HepG2 (cell line): Measurements from ENCODE around the gene HADHA. TPM values are rescaled to one million over a fixed set of nuclear protein-coding genes. Genes with fewer than 3 reads are reported as not detected.
A peak's percentile ranks its signal among the peaks of the same experiment; 100 is the strongest.
"Not testable (repeated sequence)": the region's sequence is repeated elsewhere in the genome, so short reads cannot be mapped to it uniquely, and the experiment has no call there.

ENCODE experiments used
- ATAC-seq: fragments of 200-7000 bp; cut with Tn5 transposase; 3 replicates; pipeline ENCODE4 v1.9.1; 2020; ENCODE audit warnings: mild to moderate bottlenecking, moderate library complexity
- BruUV-seq: library from RNA; stranded (reverse); fragments of 400-500 nt; replicated peaks from 2 replicates; lab custom pipeline; 2021; lab: Mats Ljungman, UMichigan
- CTCF ChIA-PET: fragments of 300-600 bp; formaldehyde crosslinking; extraction: SDS; loops from one replicate; lab custom pipeline; 2021; ENCODE audit warnings: low total read pairs, inconsistent platforms, low intra/inter-chr PET ratio; lab: Yijun Ruan, JAX
- POLR2A ChIA-PET: fragments of 350-600 bp; sonication (Branson Sonifier 250); formaldehyde crosslinking; loops from one replicate; lab custom pipeline; 2020; ENCODE audit warnings: antibody characterized with exemption, inconsistent platforms; lab: Yijun Ruan, JAX
- DNase-seq: peaks from one replicate; pipeline ENCODE4 v3.0.0-alpha.2; 2015; ENCODE audit warnings: low spot score
- FAIRE-seq: peaks from 3 replicates; lab custom pipeline; 2011; peaks lifted over from hg19 to GRCh38; lab: Jason Lieb, UNC
- H2AFZ ChIP-seq: one replicate; pipeline ENCODE4 v1.6.1; 2011; ENCODE audit warnings: low read length, inconsistent platforms
- H3K27ac ChIP-seq: fragments of 300-600 bp; 3 replicates; pipeline ENCODE4 v1.8.0; 2011; ENCODE audit warnings: mixed run types, mild to moderate bottlenecking, mixed read lengths, low read length, inconsistent platforms; ENCODE audit not compliant: insufficient read depth; ENCODE audit errors: extremely low read length
- H3K27me3 ChIP-seq, 2 experiments: fragments of 200-600 bp in 1 of 2; 2 replicates in 1 of 2; 3 replicates in 1 of 2; pipeline versions ENCODE4 v1.6.0 to v1.8.0; 2011; ENCODE audit warnings: low read length in 2 of 2, mild to moderate bottlenecking in 2 of 2, moderate library complexity in 2 of 2, inconsistent platforms in 1 of 2; ENCODE audit not compliant: insufficient read depth in 2 of 2, control insufficient read depth in 1 of 2
- H3K36me3 ChIP-seq, 2 experiments: fragments of 200-600 bp in 1 of 2; replicated peaks in 1 of 2; 2 replicates in 1 of 2; 3 replicates in 1 of 2; pipeline versions ENCODE4 v1.5.1 to v1.8.0; 2011; ENCODE audit warnings: low read length in 2 of 2, inconsistent platforms in 1 of 2; ENCODE audit not compliant: insufficient read depth in 2 of 2, control insufficient read depth in 1 of 2
- H3K4me1 ChIP-seq: 2 replicates; pipeline ENCODE4 v1.5.1; 2012; ENCODE audit warnings: low read length, inconsistent platforms; ENCODE audit not compliant: insufficient read depth
- H3K4me2 ChIP-seq: 2 replicates; pipeline ENCODE4 v1.6.0; 2011; ENCODE audit warnings: low read depth, low read length, inconsistent platforms
- H3K4me3 ChIP-seq, 3 experiments: fragments of 200-600 bp in 1 of 3; sonication (generic), shearing (Covaris generic) in 1 of 3; replicated peaks in 1 of 3; 2 replicates each; pipeline ENCODE4 v1.5.1; 2011 to 2016; ENCODE audit warnings: low read length in 3 of 3, inconsistent platforms in 2 of 3, low read depth in 2 of 3, mild to moderate bottlenecking in 2 of 3, control low read depth in 1 of 3, mixed read lengths in 1 of 3; ENCODE audit not compliant: insufficient read depth in 1 of 3
- H3K79me2 ChIP-seq: one replicate; pipeline ENCODE4 v1.6.1; 2011; ENCODE audit warnings: low read length, inconsistent platforms; ENCODE audit not compliant: insufficient read depth
- H3K9ac ChIP-seq: 2 replicates; pipeline ENCODE4 v1.6.0; 2011; ENCODE audit warnings: mild to moderate bottlenecking, low read depth, low read length, inconsistent platforms; ENCODE audit not compliant: insufficient read depth
- H3K9me3 ChIP-seq: 2 replicates; pipeline ENCODE4 v1.5.1; 2012; ENCODE audit warnings: mild to moderate bottlenecking, low read length
- H4K20me1 ChIP-seq: 2 replicates; pipeline ENCODE4 v1.6.0; 2011; ENCODE audit warnings: inconsistent platforms, mild to moderate bottlenecking, low read length, moderate library complexity; ENCODE audit not compliant: insufficient read depth
- ZBTB8A ChIP-seq: sonication (generic); formaldehyde crosslinking; IDR thresholded peaks from 2 replicates; pipeline ENCODE4 v1.4.0; 2020; ENCODE audit warnings: mild to moderate bottlenecking, low read depth, missing genetic modification reagents, borderline replicate concordance
- ZNF121 ChIP-seq: sonication (generic); formaldehyde crosslinking; IDR thresholded peaks from 2 replicates; pipeline ENCODE4 v1.5.0; 2020; ENCODE audit warnings: mild to moderate bottlenecking, missing genetic modification reagents
- ZNF225 ChIP-seq: sonication (generic); formaldehyde crosslinking; IDR thresholded peaks from 2 replicates; pipeline ENCODE4 v1.4.0; 2020; ENCODE audit warnings: mild to moderate bottlenecking, missing genetic modification reagents
- ZNF263 ChIP-seq: sonication (generic); formaldehyde crosslinking; IDR thresholded peaks from 2 replicates; pipeline ENCODE4 v1.4.0; 2020; ENCODE audit warnings: missing genetic modification reagents
- ZNF570 ChIP-seq: sonication (generic); formaldehyde crosslinking; IDR thresholded peaks from 2 replicates; pipeline ENCODE4 v1.4.0; 2020; ENCODE audit warnings: mild to moderate bottlenecking, missing genetic modification reagents, borderline replicate concordance
- ZNF572 ChIP-seq: sonication (generic); formaldehyde crosslinking; IDR thresholded peaks from 2 replicates; pipeline ENCODE4 v1.5.1; 2020; ENCODE audit warnings: mild to moderate bottlenecking, missing genetic modification reagents
- WGBS: methylation state at CpG from one replicate; pipeline ENCODE4 v1.1.6; 2017; ENCODE audit warnings: low lambda C conversion rate; 5-methylcytosine and 5-hydroxymethylcytosine counted together
- in situ Hi-C: cut with HindIII; loops from 2 replicates; pipeline ENCODE4 v1.10.0; 2017; ENCODE audit warnings: low pct_unique_long_range_greater_than_20kb; ENCODE audit not compliant: extremely low pct_ligation_motif_present
- intact Hi-C: fragments of 100-400 bp; cut with micrococcal nuclease; formaldehyde crosslinking; loops from one replicate; pipeline ENCODE4 v1.10.0; 2022; ENCODE audit not compliant: unreplicated experiment
- polyA plus RNA-seq, 8 experiments: library from polyadenylated mRNA; depleted of rRNA in 3 of 8; stranded (reverse) in 7 of 8; unstranded in 1 of 8; fragments of >200 nt; fragmentation: Illumina TruSeq in 4 of 8; extraction: Trizol in 4 of 8; gene quantifications; 2 replicates each; pipeline versions ENCODE4 v1.2.1 to v1.2.3, GENCODE V29; 2011 to 2016; ENCODE audit warnings: low read depth in 4 of 8, missing spikeins in 1 of 8, mixed read lengths in 1 of 8; ENCODE audit not compliant: insufficient read depth in 1 of 8
- total RNA-seq, 5 experiments: library from RNA; depleted of rRNA; stranded (reverse); fragments of >200 nt; fragmentation: Illumina TruSeq; extraction: Trizol; gene quantifications; 2 replicates each; pipeline ENCODE4 v1.2.3, GENCODE V29; 2016; ENCODE audit warnings: low read depth in 1 of 5
- TF ChIP-seq, protein P1 (sequence below): sonication (generic); formaldehyde crosslinking; IDR thresholded peaks from 2 replicates; pipeline ENCODE4 v1.5.0; 2020; ENCODE audit warnings: mild to moderate bottlenecking, missing genetic modification reagents

HADHA gene
- total and polyA plus RNA-seq, 2 of the 13 experiments (the other 11 are each of a cell fraction or from before 2014, with no cell fraction given): 102 to 270 TPM

DNA sequence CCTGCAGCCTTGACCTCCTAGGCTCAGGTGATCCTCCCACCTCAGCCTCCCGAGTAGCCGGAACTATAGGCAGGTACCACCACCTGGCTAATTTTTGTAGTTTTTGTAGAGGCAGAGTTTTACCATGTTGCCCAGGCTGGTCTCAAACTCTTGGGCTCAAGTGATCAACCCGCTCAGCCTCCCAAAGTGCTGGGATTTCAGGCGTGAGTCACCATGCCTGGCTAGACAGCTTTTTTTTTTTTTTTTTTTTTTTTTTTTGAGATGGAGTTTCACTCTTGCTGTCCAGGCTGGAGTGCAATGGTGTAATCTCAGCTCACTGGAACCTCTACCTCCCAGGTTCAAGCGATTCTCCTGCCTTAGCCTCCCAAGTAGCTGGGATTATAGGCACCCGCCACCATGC lies 77.9 kb downstream of the HADHA start:
- in situ Hi-C loops, H2AFZ ChIP-seq, ATAC-seq, H4K20me1 ChIP-seq, intact Hi-C loops, CTCF ChIA-PET, POLR2A ChIA-PET, H3K4me2 ChIP-seq, H3K27ac ChIP-seq, H3K4me3 ChIP-seq, H3K9me3 ChIP-seq, DNase-seq, FAIRE-seq, H3K9ac ChIP-seq, BruUV-seq, H3K79me2 ChIP-seq, H3K36me3 ChIP-seq: not testable (repeated sequence)
- 54% methylated on average over 6 of the region's 6 CpGs for WGBS
- Histone ChIP-seq H3K4me1 (peaks cover 20% of the 10 kb centered on the region), H3K27me3 (peaks cover 0 to 19% of the 10 kb centered on the region in 2 experiments; a peak in 3 of 5 replicates)
- TF ChIP-seq, protein P1, sequence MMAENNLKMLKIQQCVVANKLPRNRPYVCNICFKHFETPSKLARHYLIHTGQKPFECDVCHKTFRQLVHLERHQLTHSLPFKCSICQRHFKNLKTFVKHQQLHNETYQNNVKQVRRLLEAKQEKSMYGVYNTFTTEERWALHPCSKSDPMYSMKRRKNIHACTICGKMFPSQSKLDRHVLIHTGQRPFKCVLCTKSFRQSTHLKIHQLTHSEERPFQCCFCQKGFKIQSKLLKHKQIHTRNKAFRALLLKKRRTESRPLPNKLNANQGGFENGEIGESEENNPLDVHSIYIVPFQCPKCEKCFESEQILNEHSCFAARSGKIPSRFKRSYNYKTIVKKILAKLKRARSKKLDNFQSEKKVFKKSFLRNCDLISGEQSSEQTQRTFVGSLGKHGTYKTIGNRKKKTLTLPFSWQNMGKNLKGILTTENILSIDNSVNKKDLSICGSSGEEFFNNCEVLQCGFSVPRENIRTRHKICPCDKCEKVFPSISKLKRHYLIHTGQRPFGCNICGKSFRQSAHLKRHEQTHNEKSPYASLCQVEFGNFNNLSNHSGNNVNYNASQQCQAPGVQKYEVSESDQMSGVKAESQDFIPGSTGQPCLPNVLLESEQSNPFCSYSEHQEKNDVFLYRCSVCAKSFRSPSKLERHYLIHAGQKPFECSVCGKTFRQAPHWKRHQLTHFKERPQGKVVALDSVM: 0 out of 2 replicates have a peak, but pooled peaks have one; percentile 24

GRCh38 chr2:26165403-26165802 lies 79.0 kb downstream of the HADHA start:
- Histone ChIP-seq H3K4me3 (no peak overlapping the region), H3K9ac (no peak overlapping the region), H3K27ac (no peak overlapping the region), H3K4me1 (peaks cover 12% of the 10 kb centered on the region), H3K4me2 (no peak overlapping the region), H3K36me3 (no peaks in the 10 kb centered on the region), H3K27me3 (peaks cover 0 to 16% of the 10 kb centered on the region in 2 experiments; a peak in 3 of 5 replicates), H3K79me2 (no peaks in the 10 kb centered on the region), H4K20me1 (no peaks in the 10 kb centered on the region), H3K9me3 (no peaks in the 10 kb centered on the region), H2AFZ (no peak overlapping the region)
- ChIA-PET CTCF (no interaction called here), POLR2A (interaction anchor here (0.7 kb wide), 1 partner anchor 53 kb away, joined by 4 read pairs; no protein-coding TSS in a partner anchor)
- intact Hi-C loops (no loop called here), in situ Hi-C loops (no loop called here)
- no peak for ATAC-seq
- WGBS: 37% methylated on average over 4 of the region's 4 CpGs
- DNase-seq: no peak
- no peak for FAIRE-seq
- no peak for TF ChIP-seq ZNF570
- TF ChIP-seq ZNF572: no peak
- peak; percentile 68 for TF ChIP-seq ZNF121 (CRISPR knock-in tag)
- TF ChIP-seq, protein P1: peak; percentile 60
- no peak for TF ChIP-seq ZBTB8A (CRISPR knock-in tag)
- peak; percentile 48; the same call in 1 of the 2 replicates for TF ChIP-seq ZNF263 (CRISPR knock-in tag)
- TF ChIP-seq ZNF225 (CRISPR knock-in tag): no peak
- BruUV-seq: no TSS peak
